HG02885 (cell line): ENCODE measurements around the gene MGAT3.
A peak's percentile ranks its signal among the peaks of the same experiment; 100 is the strongest.

Source experiments
- ATAC-seq: cut with Tn5 transposase; IDR thresholded peaks from one replicate; pipeline ENCODE4 v1.9.1; 2021; ENCODE audit warnings: mild to moderate bottlenecking; ENCODE audit not compliant: unreplicated experiment, poor library complexity

Gene MGAT3

DNA sequence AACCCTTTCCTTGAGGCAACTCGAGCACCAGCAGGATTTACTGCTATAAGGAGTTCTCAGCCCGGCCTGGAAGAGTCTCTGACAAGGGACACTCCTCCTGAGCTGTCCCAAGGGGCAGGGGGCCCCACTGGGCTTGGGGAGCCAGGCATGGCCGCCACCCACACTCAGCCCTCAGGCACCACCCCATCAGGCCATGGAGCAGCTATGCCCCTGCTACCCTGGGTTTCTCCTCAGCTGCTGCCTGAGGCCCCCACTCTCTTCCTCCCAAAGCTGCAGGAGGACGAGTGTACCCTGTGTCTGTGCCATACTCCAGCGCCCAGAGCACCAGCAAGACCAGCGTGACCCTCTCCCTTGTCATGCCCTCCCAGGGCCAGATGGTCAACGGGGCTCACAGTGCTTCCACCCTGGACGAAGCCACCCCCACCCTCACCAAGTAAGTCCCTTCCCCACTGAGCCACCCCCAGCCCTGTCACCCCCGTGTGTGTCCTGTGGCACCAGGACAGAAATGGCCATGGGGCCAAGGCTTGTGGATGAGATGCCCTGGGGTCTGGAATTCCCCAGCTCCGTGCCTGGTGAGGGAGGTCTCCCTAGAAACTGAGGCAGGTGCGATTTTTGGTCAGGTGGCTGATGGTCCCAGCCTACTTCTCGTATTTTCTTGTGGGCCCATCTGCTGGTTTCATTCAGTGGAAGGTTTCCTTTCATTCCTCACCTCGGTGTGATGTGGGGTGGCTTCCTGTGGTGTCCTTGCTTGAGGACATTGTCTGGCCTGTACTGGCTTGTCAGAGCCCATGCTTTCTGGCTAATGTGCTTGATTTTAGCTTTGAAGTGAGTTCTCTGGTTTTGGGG is 28.8 kb upstream of the MGAT3 start:
- no peak for ATAC-seq

DNA sequence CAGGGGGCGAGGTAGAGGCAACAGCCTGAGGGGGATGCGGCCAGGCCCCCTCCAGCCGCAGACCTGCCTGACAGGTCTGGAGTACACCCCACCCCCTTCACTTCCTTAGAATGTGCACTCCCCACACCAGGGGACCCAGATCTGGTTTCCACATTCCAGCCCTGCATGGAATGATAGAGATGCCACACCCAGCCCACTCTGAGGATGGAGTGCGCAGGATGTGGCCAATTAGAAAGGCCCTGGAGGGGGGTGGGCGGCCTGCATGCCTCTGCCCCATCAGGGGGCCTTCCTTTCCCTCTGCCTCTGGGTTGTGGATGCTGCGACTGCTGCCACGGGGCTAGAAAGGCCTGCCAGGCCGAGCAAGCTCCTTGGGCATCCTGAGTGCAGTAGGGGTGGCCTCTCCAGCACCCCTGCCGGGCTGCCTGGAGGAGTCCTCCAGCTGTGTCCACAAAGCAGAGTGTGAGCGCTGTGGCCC is 28.2 kb upstream of the MGAT3 start:
- no peak for ATAC-seq

DNA sequence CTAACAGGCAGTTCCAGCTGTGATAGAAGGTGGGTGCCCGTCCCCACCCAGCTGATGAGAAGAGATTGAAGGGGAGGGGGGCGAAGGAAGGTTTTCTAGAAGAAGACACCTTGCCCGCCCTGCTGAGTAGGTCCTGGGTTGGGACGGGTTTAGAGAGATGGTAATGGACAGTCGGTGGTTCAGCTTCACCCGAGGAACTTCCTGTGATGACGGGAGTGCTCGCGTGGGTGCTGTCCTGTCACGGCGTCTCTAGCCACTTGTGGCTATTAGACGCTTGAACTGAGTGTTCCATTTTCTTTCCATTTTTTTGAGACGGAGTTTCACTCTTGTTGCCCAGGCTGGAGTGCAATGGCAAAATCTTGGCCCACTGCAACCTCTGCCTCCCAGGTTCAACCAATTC is 27.6 kb upstream of the MGAT3 start:
- no peak for ATAC-seq

DNA sequence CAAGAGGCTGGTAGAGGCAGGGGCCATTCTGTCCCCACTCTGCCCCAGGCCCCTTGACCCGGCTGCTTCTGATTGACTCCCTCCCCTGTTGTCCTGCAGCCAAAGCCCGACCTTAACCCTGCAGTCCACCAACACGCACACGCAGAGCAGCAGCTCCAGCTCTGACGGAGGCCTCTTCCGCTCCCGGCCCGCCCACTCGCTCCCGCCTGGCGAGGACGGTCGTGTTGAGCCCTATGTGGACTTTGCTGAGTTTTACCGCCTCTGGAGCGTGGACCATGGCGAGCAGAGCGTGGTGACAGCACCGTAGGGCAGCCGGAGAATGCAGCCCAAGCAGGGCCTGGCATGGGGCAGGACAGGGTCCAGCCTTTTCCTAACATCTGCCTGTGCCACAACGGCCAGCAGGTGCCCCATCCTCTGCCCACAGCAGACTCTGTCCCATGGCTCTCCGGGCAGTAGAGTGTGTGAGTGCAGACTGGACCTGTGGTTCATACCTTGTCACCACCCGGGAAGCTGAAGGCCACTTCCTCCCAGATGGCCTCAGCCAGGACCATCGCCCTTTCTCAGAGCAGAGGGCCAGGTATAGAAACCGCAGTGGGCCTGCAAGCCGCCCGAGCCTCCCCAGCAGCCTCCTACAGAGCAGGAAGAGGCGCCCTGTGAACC is 26.8 kb upstream of the MGAT3 start:
- ATAC-seq: no peak

DNA sequence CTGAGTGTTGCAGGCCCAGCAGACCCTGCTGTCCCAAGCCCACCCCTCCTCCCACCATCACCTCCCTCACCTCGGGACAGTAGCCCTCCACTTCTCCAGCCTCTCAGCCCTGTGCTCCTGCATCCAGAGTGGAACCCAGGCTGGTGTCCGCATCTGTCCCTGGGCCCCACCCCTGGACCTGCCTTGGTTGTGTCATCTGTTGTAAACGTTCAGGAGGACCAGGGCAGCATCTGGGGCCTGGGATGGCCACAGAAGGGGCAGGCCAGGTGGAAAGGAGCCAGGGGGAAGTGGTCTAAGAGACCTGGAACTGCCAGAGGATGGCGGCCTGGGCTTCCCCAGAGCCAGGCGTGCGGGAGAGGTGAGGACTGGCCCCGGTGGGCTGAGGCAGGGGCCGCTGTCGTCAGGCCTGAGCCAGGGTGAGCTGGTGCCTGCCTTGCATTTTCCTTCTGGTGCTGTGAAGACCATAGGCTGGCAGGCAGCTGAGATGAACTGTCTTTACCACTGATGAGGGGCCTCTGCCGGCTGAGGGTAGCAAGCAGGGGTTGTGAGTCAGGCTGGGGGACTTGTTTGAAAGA is 26.1 kb upstream of the MGAT3 start:
- no peak for ATAC-seq

DNA sequence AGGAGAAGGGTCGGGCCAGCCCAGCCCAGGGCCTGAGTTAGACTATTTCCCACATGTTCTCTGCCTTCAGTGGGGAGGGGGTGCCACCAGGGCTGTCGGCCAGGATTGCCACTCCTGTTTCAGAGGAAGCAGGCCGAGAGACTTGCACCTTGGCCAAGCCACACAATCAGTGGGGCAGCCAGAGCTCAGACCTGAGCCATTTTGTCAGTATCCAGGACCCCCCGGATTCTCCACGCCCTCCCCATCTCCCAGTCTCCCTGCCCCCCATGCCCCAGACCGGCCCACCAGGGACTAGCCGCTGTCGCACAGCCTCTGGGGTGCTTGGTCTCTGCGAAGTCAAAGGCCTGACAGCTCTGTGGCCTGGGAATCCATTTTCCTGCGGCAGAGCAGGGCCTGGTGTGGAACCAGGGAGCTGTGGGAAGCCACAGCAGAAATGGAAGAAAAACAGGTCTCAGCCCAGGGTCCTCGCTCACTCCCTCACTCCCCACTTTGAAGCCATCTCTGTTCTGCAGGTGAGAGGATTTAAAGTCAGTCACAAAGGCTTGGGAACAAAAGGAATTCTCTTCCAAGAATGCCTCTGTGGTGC is 25.5 kb upstream of the MGAT3 start:
- no peak for ATAC-seq

DNA sequence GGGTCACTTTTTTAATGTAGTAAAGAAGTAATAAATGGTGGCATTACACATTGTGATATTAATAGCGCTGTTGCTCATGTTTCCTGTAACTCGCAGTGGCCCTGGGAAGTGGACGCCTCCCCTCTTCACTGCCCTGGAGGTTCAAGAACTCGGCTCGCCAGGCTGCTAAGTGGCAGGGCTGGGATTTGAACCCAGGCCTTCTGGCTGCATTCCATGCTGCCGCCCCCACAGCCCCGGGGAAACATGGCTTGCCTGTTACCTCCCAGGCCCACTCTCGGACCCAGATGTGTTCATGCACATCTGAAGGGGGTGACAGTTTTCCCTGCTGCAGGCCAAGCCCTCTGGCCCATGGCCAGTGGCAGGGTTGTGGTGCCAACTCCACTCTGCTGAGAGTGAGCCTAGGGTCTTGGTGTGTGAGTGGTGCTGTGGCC is 25.0 kb upstream of the MGAT3 start:
- no peak for ATAC-seq

DNA sequence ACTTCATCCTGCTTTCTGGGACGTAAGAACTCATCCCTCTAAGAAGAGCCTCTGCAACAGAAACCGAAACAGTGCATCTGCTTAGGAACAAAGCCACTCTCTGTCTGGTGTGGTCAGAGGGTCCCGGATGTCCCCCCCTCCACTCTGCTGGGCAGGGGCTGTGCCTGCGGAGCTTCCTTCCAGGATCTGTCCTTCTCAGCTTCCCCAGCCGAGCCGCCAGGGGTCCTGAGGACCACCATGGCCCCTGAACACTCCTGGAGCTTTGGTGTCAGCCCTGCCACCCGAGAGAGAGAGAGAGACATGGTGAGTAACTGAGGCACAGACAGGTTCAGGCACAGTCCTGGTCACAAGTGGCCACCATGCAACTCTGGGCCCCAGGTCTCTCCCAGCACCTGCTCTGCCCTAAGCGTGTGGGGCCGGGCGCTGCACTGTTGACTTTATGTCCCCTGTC is 24.4 kb upstream of the MGAT3 start:
- ATAC-seq: no peak

DNA sequence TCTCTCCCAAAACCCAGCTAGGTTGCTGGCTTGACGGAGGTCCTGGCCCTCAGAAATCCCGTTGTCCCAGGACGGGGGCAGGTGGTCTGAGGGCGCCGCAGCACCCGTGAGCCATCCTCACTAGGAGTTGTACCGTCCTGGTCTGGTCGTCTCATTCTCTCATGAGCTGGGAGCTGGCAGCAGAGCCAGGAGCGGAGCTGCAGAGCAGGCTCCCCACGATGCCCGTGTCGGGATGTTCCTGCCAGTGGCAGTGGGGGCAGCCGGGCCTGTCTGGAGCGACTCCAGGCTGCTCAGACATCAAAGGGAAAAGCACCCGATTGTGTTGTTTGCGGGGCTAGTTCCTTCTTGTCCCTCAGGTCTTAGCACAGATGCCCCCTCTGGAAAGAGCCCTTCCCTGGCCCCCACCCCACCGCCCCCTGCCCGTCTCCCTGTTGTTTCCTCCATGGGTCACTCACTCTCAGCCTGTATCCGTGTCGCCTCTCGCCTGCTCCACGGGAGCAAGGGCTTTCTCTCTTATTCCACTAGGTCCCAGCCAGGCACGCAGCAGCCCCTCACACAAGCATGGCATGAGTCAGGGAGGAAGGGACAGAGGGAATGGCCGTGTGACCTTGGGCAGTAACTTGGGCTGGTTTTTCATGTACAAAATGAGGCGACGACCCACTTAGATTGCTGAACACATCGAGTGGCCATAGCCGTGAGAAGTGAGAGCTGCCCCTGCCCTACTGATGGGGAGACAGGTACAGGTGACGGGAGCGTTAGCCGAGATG is 23.2 kb upstream of the MGAT3 start:
- ATAC-seq: no peak

DNA sequence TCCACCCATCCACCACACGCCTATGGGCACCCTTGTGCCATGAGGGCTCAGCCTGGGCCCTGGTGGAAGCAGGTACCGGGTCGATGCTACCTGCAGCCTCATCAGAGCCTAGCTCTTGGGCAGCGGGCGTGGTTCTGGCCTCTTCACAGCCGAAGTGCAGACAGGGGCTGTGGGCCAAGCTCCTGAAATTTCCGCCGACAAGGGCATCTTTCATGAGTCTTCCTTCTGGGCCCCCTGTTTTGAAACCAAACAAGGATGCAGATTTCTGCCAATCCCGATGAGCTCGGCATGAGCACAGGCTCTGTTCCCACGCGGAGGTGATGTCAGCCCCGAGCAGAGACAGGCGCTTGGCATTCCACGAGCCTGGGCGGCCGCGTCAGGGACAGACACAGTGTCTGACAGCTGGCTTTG is 22.6 kb upstream of the MGAT3 start:
- ATAC-seq: no peak

DNA sequence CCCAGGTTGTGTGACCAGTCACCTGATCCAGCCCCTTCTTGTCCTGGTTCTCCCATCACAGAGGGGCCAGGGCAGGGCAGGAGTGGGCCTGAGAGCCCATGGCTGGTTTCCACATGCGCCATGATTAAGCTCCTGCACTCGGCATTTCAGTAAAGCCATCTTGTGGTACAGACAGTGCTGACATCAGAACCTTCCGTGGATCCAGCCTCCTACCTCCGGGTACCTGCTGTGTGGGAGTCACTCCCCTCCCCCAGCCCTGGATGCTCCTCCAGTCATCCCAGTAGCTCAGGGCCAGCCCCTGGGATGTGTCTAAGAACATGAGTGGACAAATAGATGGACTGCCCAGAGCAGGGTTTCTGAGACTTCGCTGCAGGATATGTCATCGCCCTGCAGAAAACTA is 22.1 kb upstream of the MGAT3 start:
- ATAC-seq: no peak

DNA sequence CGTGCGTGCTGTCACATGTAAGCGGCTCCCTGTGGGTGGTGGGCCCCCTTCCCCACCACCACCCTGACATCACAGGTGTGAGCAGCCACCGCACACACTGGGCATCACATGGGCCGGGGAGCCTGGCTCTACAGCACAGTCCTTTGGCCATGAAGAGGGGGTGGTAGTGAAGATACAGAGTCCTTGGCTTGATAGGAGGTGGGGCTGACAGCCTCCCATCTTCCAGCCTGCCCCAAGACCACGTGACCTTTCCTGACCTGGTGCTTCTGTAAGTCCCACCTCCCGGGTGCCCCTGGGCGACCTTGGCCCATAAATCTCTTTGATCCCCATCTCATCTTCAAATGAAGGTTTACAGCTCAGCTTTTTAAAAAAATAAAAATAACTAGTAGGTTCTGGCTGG is 21.2 kb upstream of the MGAT3 start:
- ATAC-seq: no peak

DNA sequence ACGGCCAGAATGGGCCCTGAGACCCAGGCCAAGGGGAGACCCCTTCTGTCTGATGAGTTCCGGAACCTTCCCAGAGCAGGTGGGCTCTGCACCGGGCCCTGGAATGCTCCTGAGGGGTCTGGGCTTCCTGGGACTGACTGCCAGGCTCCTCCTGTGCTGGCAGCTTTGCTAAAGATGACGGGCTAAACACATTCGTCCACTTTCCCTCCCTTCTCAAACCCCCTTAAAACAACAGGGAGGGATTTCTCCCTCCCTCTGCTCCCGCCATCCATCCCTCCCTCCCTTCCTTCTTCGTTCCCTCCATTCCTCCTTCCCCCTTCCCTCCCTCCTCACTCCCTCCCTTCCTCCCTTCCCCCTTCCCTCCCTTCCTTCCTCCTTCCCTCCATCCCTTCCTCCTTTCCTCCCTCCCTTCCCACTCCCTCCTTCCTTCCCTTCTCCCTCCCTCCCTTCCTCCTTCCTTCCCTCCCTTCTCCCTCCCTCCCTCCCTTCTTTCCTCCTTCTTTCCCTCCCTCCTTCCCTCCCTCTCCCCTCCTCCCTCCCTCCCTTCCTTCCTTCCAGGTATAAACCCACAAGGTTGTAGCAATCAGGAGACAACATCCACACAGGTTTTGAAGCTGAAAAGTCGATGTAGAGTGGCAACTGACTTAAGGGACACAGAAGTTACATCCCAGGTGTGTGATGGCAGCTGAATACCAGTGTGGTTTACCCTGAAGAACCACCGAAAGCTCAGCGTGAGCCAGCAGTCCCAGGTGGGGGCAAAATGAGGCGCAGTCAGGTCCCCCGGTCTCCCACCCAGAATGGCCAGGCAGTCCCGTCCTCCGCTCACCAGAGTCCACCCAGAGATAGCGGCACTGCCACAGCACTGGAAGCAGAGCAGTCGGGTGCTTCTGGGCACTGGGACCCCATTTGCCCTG is 18.8 kb upstream of the MGAT3 start:
- no peak for ATAC-seq

DNA sequence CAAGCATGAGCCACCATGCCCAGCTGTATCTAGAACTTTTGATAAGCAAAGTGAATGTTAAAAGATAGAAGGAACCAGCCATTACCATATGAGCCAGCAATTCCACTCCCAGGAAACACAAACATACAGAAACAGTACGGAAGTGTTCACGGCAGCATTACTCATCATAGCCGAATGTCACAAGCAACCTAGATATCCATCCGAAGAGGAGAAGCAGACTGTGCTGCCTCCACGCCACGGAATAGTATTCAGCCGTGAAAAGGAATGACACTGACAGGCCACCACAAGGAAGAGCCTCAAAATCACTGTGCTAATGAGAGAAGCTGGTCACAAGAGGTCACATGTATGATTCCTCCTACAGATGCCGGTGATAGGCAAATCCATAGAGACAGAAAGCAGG is 17.6 kb upstream of the MGAT3 start:
- ATAC-seq: no peak

DNA sequence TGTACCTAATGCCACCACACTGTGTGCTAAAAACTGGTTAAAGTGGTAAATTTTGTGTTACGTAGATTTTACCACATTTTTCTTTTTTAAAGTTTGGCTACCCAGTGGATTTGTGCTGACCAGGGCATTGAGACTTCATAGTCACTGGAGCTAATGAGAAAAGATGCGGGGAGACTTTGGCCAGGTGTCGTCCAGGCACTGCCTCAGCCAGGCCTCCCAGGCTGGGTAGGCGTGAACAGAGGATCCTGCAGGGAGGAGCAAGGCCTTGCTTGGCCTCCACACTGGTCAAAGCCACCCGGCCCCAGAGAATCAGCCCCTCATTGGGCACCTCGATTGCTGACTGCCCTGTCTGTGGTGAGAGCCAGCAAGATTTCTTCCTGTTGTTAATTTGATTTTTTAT is 13.4 kb upstream of the MGAT3 start:
- ATAC-seq: no peak

DNA sequence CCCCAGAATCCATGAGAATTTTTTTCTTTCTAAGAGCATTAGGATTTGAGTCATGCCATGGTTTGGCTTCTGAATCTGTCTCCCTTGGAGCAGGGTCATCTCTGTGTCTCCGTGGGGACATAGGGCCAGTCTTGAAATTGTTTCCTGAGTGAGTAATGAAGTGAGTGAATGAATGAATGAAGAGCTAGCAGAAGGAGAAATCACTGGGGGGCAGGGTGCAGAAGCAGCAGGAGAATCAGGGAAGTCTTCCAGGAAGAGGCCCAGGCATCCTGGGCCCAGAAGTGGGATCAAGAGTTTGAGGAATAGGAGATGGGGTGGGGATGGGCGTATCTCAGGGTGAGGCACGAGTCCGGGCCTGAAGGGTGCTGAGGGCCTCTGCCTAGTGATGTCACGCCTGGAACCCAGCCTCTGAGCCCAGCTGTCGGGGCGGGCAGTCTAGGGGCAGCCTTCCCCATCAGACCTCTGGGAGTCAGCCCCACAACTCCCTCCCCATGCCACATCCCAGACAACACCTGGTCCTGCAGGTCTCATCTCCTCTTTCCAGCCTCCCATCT is 12.5 kb upstream of the MGAT3 start:
- no peak for ATAC-seq

DNA sequence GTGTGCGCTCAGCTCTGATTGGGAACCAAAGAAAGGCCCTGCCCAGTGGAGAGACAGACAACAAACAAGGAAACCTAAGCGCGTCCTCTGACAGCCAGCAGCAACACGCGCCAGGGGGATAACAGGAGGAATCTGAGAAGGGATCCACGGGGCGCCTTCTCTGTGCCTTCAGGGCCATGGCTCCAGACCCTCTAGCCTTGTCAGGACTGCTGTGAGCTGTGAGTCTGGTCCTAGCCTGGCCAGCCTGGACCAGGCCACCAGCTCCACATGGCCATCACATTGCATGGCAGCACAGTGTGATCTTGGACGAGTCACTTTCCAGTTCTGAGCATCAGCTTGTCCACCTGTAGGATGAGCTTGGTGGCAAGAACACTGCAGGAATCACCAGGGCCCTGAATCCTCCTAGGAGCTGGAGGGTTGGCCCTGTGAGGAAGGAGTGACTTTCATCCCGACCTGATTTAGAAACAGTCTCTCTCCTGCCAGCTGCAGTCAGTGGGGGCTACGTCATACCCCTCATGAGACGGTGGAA is 11.8 kb upstream of the MGAT3 start:
- no peak for ATAC-seq

DNA sequence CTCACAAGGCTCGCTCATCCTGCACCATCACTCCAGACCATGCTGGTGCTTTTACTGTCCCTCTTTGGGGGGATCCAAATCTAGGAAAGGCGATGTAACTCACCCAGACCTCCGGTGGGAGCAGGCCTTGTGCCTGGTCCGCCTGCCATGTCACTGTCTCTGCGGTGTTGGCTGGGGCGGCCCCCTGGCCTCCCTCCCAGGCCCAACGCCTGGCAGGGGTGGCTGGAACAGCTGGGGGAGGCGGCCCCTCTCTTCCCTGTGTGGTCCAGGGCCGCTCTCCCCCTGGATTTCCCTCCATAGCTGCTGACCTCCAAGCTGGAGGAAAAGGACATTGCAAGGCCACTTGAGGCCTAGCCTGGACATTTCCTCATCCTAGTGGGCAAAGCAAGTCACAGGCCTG is 11.1 kb upstream of the MGAT3 start:
- no peak for ATAC-seq

DNA sequence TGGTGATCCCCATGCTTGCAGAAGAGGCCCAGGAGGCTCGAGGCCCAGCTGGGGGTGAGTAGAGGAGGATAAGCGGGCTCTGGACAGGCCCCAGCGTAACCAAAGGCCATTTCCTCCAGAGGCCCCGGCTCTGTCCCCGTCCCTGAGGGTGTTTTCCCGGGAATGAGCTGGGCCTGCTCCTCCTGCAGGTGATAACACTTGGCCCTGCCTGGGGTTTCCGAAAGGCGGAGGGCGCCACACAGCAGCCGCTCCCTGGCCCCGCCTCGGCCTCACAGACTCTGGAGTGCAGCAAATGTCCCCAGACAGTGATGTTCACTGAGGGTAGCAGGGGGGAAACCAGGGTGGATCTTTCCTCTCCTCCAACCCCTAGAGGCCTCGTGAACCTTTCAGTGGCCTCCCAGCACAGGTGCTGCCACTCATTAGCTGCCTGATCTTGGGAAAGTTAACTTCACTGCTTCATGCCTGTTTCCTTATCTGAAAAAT is 10.5 kb upstream of the MGAT3 start:
- peak; percentile 32 for ATAC-seq
